Right lobe of liver (tissue), 6 donors: ENCODE results near the gene ADPRHL1. TPM values are rescaled to one million over a fixed set of nuclear protein-coding genes. Genes with fewer than 3 reads are reported as not detected.

Experiments
- ATAC-seq, 4 donors: fragments of 200-7000 bp; cut with Tn5 transposase; one replicate each; pipeline ENCODE4 v1.9.1; 2020; ENCODE audit warnings: mild to moderate bottlenecking in 4 of 4, moderate library complexity in 4 of 4
- DNase-seq, 3 donors: peaks; one replicate each; pipeline ENCODE4 v3.0.0-alpha.2; 2020
- H3K27ac ChIP-seq, 3 donors: fragments of 200-600 bp; one replicate each; pipeline ENCODE4 v1.8.0; 2022
- H3K27me3 ChIP-seq, 2 donors: fragments of 200-600 bp; one replicate each; pipeline ENCODE4 v1.8.0; 2022
- H3K36me3 ChIP-seq, 4 donors: fragments of 200-600 bp; sonication (generic) in 1 of 4; one replicate each; pipeline versions ENCODE4 v1.5.1 to v1.8.0; 2017 to 2022; ENCODE audit warnings: control low read depth in 1 of 4
- H3K4me1 ChIP-seq, 4 donors: fragments of 200-600 bp; sonication (generic) in 1 of 4; one replicate each; pipeline versions ENCODE4 v1.5.1 to v1.8.0; 2017 to 2022; ENCODE audit warnings: control low read depth in 1 of 4
- H3K4me3 ChIP-seq, 3 donors: fragments of 200-600 bp; one replicate each; pipeline ENCODE4 v1.8.0; 2022
- H3K9me3 ChIP-seq, 4 donors: fragments of 200-600 bp; sonication (generic) in 1 of 4; one replicate each; pipeline versions ENCODE4 v1.5.1 to v1.8.0; 2017 to 2022; ENCODE audit warnings: control low read depth in 1 of 4
- CTCF ChIP-seq, 4 donors: fragments of 200-600 bp in 3 of 4; fragments of 450-650 bp in 1 of 4; IDR thresholded peaks; one replicate each; pipeline versions ENCODE4 v1.5.1 to v1.8.0; 2016 to 2022; ENCODE audit warnings: antibody characterized with exemption in 4 of 4, mild to moderate bottlenecking in 2 of 4
- POLR2A ChIP-seq: fragments of 450-650 bp; IDR thresholded peaks from one replicate; pipeline ENCODE4 v1.6.1; 2017; ENCODE audit warnings: antibody characterized with exemption, mild to moderate bottlenecking
- WGBS: methylation state at CpG from one replicate; pipeline ENCODE4 v1.1.6; 2018; ENCODE audit warnings: low coverage, low lambda C conversion rate; ENCODE audit not compliant: insufficient coverage; ENCODE audit errors: missing lambda C conversion rate; 5-methylcytosine and 5-hydroxymethylcytosine counted together
- intact Hi-C, 2 donors: fragments of 100-400 bp; cut with DNase I; formaldehyde crosslinking; loops; one replicate each; pipeline versions ENCODE4 v1.11.2 to v1.14.1; 2022
- total RNA-seq, 6 experiments: library from RNA; depleted of rRNA in 2 of 6; stranded (reverse); fragments of >200 nt in 2 of 6; fragmentation: NEBNext Ultra II Directional in 3 of 6; extraction: Animal tissue kit (Norgen Biotek cat#: 25700) in 3 of 6; gene quantifications; one replicate each; pipeline versions ENCODE4 v1.1.0 to v1.2.4, GENCODE V29; 2016 to 2023
- donor health status: DM: no; HTN: yes; CAD: no.
- donor health status: DM: no; HTN: no; CAD: no.
- donor health status: DM: no; HTN: no; CAD: no.
- donor health status: DM: no; HTN: yes; CAD: no.
- donor health status: DM: no; HTN: yes; CAD: no.

ADPRHL1 gene
- total RNA-seq, 6 experiments from 2014 or later: 0.37 to 1.7 (median 1.1) TPM

GRCh38 chr13:113429608-113429985 is 23.7 kb downstream of the ADPRHL1 start:
- no peaks in the 10 kb centered on the region for H3K9me3 ChIP-seq
- intact Hi-C loops: no loop called here
- TF ChIP-seq POLR2A (no peak), CTCF (IDR thresholded peaks at IDR 0.05) (no peak)
- no peaks in the 10 kb centered on the region for H3K4me1 ChIP-seq
- ATAC-seq: no peak
- DNase-seq: no peak
- no peak overlapping the region for H3K4me3 ChIP-seq
- H3K36me3 ChIP-seq: no peaks in the 10 kb centered on the region
- no peak overlapping the region for H3K27ac ChIP-seq
- H3K27me3 ChIP-seq: no peaks in the 10 kb centered on the region
- WGBS: 67% methylated on average over 11 of the region's 16 CpGs

DNA sequence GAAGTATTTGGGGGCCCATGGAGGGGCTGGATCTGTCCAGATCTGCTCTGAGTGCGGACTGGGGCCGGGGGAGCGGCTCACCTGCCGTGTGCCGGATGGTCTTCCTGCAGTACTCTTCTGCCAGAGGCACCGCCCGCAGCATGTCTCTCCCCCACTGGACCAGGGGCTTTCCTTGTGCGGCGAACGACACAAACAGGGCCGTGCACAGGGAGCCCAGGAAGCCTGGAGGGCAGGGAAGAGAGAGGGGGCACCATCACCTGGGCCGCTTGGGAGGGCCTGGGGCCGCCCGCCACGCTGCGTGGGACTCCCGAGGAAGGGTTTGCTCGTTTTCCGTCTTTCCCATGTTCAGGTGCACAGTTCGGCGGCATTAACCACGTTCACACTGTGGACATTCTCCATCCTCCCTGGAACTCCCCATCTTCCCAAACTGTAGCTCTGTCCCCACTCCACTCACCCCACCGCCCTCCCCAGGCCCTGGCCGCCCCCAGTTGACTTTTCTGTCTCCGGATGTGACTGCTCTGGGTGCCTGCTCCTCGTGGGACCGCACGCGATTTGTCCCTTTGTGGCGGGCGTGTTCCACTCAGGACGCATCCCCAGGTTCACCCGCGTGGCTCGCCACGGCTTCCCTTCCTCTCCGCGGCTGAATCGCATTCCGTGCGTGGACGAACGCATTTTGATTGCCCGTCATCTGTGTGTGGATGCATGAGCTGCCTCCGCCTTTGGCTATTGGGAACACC is 24.2 kb downstream of the ADPRHL1 start:
- DNase-seq (no peak), ATAC-seq (no peak)
- Histone ChIP-seq H3K9me3 (no peaks in the 10 kb centered on the region), H3K27ac (no peak overlapping the region), H3K27me3 (no peaks in the 10 kb centered on the region), H3K4me3 (no peak overlapping the region), H3K36me3 (no peaks in the 10 kb centered on the region), H3K4me1 (no peaks in the 10 kb centered on the region)
- intact Hi-C loops: no loop called here
- 90% methylated on average over 22 of the region's 45 CpGs for WGBS
- TF ChIP-seq CTCF (IDR thresholded peaks at IDR 0.05) (no peak), POLR2A (no peak)

- Histone ChIP-seq H3K9me3 (no peaks in the 10 kb centered on the region), H3K4me1 (no peaks in the 10 kb centered on the region), H3K36me3 (no peaks in the 10 kb centered on the region), H3K4me3 (no peak overlapping the region), H3K27ac (no peak overlapping the region), H3K27me3 (no peaks in the 10 kb centered on the region)
- DNase-seq (no peak), ATAC-seq (peak in 2 of 4 donors; percentile 10 to 18)
- TF ChIP-seq CTCF (IDR thresholded peaks at IDR 0.05): no peak
- TF ChIP-seq POLR2A: no peak
- 88% methylated on average over 3 of the region's 17 CpGs for WGBS
- intact Hi-C loops: no loop called here
Measured at GRCh38 chr13:113428469-113428865, 24.8 kb downstream of the ADPRHL1 start.

DNA sequence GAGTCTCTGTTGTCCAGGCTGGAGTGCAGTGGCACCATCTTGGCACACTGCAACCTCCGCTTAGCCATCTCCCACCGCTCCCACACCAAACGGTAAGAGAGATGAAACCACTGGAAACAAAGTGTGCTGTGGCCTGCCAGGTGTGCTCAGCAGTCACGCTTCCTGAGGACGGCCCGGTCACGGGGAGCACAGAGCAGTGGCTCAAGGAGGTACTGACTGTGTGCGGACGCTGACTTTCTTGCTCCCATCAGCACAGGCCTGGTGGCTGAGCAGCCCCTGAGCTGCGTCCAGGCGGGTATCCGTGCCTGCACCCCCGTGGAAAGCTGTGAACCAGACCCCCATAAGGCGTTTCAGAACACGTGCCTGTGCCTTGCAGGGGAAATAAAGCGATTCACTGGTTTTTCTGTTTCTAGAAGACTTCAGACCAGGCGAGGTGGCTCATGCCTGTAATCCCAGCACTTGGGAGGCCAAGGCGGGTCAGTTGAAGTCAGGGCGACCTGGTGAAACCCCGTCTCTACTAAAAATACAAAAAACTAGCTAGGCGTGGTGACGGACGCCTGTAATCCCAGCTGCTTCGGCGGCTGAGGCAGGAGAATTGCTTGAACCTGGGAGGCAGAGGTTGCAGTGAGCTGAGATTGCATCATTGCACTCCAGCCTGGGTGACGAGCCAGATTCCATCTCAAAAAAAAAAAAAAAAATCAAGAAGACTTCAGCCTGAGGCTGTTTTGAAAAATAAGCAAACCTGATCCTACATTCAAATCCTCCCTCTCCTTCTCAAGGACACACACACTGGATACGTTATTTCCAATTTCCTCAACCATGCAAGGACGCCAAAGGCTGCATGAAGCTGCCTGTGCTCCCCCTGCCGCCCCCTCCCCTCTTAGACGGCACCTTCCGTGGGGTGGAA is 25.5 kb downstream of the ADPRHL1 start:
- WGBS: 47% methylated on average over 15 of the region's 31 CpGs
- H3K4me3 ChIP-seq: no peak overlapping the region
- no peak overlapping the region for H3K27ac ChIP-seq
- no peaks in the 10 kb centered on the region for H3K36me3 ChIP-seq
- DNase-seq (no peak), ATAC-seq (peak in 1 of 4 donors; percentile 41)
- H3K27me3 ChIP-seq: no peaks in the 10 kb centered on the region
- intact Hi-C loops: no loop called here
- no peaks in the 10 kb centered on the region for H3K4me1 ChIP-seq
- no peak for TF ChIP-seq POLR2A
- TF ChIP-seq CTCF (IDR thresholded peaks at IDR 0.05): no peak
- H3K9me3 ChIP-seq: no peaks in the 10 kb centered on the region
